T-helper 2 cell (primary cell): Measurements from ENCODE around the gene RRBP1.

Experiments
- DNase-seq, 5 experiments: peaks; one replicate each; pipeline versions ENCODE4 v3.0.0 to v3.0.0-alpha.2; 2012 to 2022

Gene RRBP1

DNA sequence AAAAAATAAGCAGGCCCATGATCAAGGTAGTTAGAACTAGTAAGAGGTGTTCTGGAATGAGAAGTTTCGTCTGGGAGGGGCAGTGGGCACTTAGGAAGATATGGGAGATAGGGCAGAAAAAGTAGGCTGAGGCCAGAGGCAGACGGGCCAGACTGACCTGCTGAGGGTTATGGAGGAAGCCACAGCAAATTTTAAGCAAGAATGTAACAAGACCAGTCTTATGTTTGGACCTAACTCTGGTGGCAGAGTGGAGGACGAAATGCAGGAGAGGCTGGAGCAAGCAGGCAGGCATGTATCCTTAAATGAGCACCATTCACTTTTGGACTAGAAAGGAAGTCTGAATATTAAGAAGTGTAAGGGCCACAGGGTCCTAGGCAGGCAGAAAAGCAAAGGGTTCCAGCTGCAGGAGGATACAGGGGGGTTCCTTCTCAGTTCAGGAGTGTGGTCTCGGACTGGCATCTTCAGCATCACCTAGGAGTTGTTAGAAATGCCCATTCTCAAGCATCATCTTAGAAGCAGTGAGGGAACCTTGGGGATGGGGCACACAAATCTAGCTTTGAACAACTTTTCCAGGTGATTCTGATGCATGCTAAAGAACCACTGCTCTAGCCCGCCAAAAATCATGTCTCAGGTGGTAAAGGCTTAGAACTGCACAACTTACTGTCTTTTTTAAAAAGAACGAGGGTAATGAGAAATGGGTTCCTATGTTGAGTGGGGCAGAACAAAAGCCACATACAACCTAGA, 113.8 kb downstream of the RRBP1 start:
- no peak for DNase-seq

DNA sequence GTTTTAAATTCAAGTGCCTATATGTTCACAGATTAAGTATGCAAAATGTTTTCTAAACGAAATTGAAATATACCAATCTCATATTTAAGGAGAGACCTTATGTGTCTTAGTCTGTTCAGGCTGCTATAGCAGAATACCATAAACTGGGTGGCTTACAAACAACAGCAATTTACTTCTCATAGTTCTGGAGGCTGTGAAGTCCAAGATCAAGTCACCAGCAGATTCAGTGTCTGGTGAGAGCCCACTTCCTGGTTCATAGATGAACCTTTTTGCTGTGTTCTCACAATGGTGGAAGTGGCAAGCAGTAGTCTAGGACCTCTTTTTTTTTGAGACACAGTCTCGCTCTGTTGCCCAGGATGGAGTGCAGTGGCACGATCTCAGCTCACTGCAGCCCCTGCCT, 115.7 kb downstream of the RRBP1 start:
- DNase-seq, result no peak

DNA sequence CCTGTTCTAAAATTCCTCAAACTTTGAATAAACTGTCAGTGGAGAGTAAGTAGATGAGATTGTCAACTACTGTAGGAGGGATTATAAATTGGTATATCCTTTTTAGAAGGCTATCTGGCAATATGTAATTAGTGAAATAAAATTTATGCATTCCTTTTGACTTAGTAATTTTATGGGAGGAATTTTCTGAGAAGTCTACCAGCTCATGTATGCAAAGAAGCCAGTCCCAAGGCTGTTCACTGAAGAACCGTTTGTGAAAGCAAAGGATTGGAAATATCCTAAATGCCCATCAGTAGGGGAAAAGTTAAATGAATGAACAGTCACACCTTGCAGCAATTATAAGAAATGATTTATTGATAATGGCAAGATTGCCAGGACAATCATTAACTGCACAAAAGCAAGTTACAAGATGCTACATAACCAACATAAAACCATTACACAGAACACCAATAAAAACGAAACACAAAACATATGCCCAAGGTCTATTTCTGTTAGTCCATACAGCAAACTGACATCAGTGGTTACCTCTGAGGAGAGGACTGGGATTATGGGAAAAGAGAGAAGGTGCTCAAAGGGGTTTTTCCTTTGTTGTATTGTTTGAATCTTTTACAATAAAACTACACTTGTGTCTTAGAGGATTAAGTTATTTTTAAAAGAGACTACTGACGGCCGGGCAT, 116.7 kb downstream of the RRBP1 start:
- no peak for DNase-seq
